Activated gamma-delta T cell treated with Interleukin-2 at 50 U/mL for 16 hours (primary cell): ENCODE data around the gene LY9.
A peak's percentile ranks its signal among the peaks of the same experiment; 100 is the strongest.

Experiments
- DNase-seq: peaks from one replicate; pipeline ENCODE4 v3.0.0-alpha.2; 2020

LY9 gene

GRCh38 chr1:160795951-160796383 lies at the start of gene LY9:
LY9 (plus strand) TSS chr1:160796174; CDS start chr1:160796188, 14 bp downstream.
- peak; percentile 81 for DNase-seq

DNA sequence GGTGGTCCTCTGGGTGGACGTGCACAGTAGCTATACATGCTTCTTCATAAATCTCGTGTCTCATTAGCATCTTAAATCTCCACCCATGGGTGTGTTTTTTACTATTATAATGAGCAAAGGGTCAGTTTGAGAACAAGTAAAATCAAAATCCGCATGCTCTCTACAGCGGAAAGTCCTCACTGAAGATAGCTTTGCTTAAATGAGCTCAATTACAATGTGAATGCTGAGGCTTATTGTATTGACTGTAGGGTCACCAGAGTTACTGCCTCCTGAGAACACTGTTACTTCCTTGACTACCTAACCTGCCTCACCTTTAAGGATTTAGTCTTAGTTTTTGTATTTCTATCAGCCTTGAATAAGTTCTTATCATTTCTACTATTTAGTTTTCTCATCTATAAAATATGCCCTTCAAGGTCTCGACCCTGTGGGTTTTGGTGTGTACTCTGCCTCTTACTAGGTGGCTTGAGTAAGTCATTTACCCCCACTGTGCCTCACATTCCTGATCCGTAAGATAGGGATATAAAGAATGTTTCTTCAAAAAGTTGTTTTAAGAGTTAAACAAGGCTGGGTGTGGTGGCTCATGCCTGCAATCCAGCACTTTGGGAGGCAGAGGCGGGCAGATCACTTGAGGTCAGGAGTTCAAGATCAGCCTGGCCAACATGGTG lies 49.0 kb upstream of the LY9 start:
- DNase-seq = no peak

DNA sequence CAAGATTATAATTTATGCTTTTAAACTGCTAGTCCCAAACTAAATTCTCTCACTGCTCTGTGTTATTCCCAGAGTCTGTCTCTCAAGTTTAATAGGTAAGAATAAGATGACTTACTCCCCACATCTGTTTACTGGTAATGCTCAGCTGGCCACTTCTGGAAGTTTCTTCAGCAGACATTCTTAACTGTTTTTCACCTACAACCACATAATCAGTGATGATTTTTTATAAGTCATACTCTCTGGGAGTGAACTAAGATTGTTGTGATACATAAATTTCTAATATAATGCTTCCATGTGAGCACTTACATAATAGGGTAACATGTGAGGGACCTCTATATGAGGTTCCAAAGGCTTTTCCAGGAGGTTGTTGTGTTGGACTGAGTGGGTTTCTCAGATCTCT lies 48.3 kb upstream of the LY9 start:
- no peak for DNase-seq

GRCh38 chr1:160748181-160748877 lies 47.6 kb upstream of the LY9 start:
- no peak for DNase-seq

- DNase-seq = no peak
Observed at GRCh38 chr1:160748878-160749269, 47.1 kb upstream of the LY9 start.

- no peak for DNase-seq
Observed at GRCh38 chr1:160750608-160751007, 45.4 kb upstream of the LY9 start.

DNA sequence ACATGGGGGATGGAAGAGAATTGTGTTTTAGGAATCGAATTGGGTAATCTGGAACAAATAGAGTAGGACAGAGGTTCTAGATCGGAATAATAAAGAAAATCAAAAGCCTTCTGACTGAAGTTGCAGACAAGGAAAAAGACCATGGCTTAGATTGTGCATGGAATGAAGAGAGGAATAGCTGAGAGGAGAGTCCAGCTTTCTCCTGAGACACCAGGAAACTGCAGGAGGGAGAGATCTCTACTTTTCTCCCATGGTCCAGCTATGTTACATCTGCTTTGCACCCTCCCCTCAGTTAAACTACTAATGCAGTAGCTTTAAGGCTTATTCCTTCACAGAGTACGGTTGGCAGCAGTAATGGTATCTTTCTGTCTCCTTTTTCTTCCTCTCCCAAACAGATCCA lies 43.6 kb upstream of the LY9 start:
- no peak for DNase-seq

- DNase-seq = no peak
Observed at GRCh38 chr1:160752924-160753323, 43.0 kb upstream of the LY9 start.

DNA sequence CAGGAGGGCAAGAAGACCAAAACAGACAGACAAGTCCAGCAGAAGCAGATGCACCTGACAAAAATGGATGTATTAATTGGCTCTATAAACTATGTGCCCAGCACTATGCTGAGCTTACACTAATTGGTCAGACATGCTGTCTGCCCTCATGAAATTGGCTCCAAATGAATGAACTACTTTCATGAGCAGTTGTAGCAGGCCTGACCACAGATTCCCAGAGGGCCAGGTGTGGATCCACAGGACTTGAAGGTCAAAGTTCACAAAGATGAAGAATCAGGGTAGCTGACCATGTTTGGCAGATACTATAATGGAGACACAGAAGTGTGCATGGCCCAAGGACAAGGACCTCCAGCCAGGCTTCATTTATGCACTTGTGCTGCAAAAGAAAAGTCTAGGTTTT lies 42.4 kb upstream of the LY9 start:
- no peak for DNase-seq

GRCh38 chr1:160755461-160755860 lies 40.5 kb upstream of the LY9 start:
- DNase-seq = no peak

DNA sequence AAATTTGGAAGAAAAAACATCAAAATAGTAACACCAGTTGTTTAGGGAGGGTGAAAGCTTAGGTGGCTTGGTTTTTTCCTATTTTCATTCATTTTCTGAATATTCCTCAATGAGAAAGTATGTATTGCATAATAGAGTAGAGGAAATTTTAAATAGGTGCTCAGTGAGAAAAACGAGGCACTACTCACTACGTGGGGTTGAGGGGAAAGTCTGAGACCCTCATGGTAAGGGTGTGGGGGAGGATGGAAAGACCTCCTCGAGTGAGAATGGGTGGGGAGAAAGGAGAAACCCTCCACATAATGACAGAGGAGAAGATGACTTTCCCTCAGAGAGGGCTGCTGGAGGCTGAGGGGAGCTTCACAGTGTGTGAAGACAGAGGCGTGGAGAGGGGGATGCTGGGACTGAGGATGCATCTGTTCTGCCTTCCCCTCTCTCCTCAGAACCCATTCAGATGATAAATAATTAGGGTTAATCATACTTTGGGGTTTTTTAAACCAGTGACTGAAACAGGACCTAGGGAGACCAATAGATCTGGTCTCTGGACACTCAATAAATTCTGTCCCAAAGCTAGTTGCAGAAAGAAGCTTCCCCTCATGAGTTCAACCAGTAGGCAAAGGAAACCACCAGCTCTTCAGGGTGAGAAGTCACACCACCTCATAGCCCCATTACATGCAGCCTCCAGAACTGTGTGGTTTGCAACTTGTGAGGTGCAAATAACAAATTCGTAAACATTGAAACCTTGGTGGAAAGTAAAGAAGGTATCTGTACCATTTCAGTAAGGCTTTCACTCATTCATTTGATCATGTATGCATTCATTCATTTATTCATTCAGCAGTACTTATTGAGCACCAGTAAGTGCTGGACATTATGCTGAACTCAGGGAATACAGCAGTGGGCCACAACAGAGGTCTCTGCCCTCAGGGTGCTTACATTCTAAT lies 39.8 kb upstream of the LY9 start:
- peak; percentile 58 for DNase-seq

DNA sequence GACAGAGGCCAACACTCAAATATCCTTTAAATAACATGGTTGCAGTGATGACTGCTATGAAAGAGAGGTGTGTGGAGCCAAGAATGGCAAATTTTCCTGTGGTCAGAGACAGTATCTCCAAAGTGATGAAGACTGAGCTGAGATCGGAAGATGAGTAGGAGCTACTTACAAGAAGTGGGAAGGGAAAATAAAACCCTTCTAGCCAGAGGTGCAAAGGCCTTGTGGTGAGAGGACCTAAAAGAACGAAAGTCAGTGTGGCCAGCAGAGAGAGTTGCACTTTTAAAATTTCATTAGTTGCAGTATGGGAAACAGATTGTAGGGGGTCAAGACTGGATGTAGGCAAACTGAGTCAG lies 39.1 kb upstream of the LY9 start:
- no peak for DNase-seq

DNA sequence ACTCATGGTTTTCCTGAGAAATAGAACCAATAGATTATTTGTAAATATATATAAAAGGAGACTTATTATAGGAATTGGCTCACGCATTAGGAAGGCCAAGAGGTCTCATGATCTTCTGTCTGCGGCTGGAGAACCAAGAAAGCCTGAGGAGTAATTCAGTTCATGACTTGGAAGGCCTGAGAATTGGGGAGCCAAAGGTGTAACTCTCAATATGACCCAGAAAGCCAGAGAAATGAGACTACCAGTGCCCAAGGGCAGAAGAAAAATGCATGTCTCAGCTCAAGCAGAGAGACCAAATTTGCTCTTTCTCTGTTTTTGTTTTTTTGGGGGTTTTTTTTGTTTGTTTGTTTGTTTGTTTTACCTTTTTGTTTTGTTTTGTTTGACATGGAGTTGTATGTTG lies 37.5 kb upstream of the LY9 start:
- no peak for DNase-seq

GRCh38 chr1:160759740-160760139 lies 36.2 kb upstream of the LY9 start:
- DNase-seq = no peak

DNA sequence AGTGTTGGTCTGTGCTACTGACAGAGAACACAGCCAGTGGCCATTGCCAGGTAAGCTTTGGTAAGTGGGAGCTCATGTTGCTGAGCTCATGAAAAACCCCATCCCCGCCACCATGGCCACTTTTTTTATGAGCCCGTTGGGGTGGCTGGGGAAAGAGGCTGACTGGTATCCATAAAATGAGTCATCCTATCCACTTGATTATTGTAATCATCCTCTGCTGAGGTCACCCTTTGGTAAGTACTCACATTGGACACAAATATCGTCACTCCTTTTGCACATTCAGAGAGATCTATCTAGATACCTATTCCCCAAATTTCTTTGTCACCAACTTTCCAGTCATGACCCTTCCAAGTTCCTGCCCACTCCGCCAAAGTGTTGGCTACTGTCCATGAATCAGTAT lies 34.9 kb upstream of the LY9 start:
- no peak for DNase-seq

- no peak for DNase-seq
Observed at GRCh38 chr1:160761886-160762285, 34.1 kb upstream of the LY9 start.

GRCh38 chr1:160763993-160764392 lies 32.0 kb upstream of the LY9 start:
- no peak for DNase-seq

GRCh38 chr1:160767395-160768294 lies 28.3 kb upstream of the LY9 start:
- no peak for DNase-seq

GRCh38 chr1:160768295-160768657 lies 27.7 kb upstream of the LY9 start:
- DNase-seq = peak; percentile 87

DNA sequence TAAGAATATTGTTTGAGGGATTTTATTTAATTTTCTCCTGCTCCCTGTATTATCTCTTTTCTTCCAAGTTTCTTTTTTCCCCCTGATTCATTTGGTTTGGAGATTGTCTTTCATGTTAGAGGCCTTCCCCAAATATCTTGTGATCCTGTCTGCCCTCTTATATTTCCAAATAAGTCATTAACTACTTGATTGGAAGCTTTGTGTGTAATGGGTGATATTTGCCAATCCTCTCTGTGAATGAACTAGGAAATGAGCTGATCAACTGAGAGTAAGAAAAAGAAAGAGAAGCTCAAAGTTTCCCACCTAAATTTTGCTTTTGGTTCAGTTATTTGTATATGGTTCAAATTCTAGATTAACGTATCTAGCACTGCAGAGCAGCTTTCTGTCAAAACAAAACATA lies 23.6 kb upstream of the LY9 start:
- no peak for DNase-seq

DNA sequence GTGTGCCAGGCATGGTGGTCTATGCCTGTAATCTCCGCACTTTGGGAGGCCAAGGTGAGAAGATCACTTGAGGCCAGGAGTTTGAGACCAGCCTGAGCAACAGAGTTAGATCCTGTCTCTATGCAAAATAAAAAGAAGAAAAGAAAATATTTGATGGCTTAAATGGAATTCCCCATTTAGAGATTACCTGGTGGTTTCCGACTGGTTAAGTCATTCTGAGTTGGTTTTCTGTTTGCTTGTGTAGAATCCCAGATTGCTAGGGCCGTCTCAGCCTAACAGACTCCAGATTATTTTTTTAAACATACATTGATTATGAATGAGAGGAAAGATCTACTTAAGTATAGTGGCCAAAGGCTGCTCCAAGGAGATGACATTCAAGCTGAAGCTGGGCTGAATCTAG lies 22.9 kb upstream of the LY9 start:
- DNase-seq = no peak

- DNase-seq = no peak
Observed at GRCh38 chr1:160774886-160775719, 20.9 kb upstream of the LY9 start.
